CD4-positive, alpha-beta T cell (primary cell): Measurements from ENCODE around the gene HIVEP3. TPM values are rescaled to one million over a fixed set of nuclear protein-coding genes. Genes with fewer than 3 reads are reported as not detected.

Experiments
- ATAC-seq: fragments of 200-7000 bp; cut with Tn5 transposase; one replicate; pipeline ENCODE4 v1.10.0; 2022; ENCODE audit warnings: mild to moderate bottlenecking; ENCODE audit not compliant: poor library complexity
- CTCF ChIA-PET: fragments of 350-600 bp; sonication (Branson Sonifier 250); formaldehyde crosslinking; loops from one replicate; lab custom pipeline; 2021; ENCODE audit warnings: antibody characterized with exemption, inconsistent platforms; lab: Charles Lee
- POLR2A ChIA-PET: fragments of 350-600 bp; sonication (Branson Sonifier 250); formaldehyde crosslinking; loops from one replicate; lab custom pipeline; 2021; ENCODE audit warnings: antibody characterized with exemption, inconsistent platforms; lab: Charles Lee
- DNase-seq, 14 experiments: peaks; one replicate each; pipeline ENCODE4 v3.0.0-alpha.2; 2013 to 2020; ENCODE audit warnings: mixed read lengths in 2 of 14
- H3K27ac ChIP-seq, 2 donors: one replicate each; pipeline versions ENCODE4 v1.5.1 to v1.7.0; 2013; ENCODE audit warnings: low read length in 2 of 2, low read depth in 1 of 2, mild to moderate bottlenecking in 1 of 2
- H3K27me3 ChIP-seq, 2 experiments: 1 replicate in 1 of 2; 2 replicates in 1 of 2; pipeline versions ENCODE4 v1.6.1 to v1.7.0; 2013; ENCODE audit warnings: low read length in 2 of 2, control low read depth in 1 of 2, mild to moderate bottlenecking in 1 of 2, moderate library complexity in 1 of 2; ENCODE audit not compliant: insufficient read depth in 2 of 2, control insufficient read depth in 1 of 2
- H3K36me3 ChIP-seq: one replicate; pipeline ENCODE4 v1.6.1; 2013; ENCODE audit warnings: low read length, control low read depth; ENCODE audit not compliant: insufficient read depth
- H3K4me1 ChIP-seq: one replicate; pipeline ENCODE4 v1.6.1; 2013; ENCODE audit warnings: low read length, control low read depth; ENCODE audit not compliant: insufficient read depth
- H3K4me3 ChIP-seq: one replicate; pipeline ENCODE4 v1.5.1; 2013; ENCODE audit warnings: mild to moderate bottlenecking, low read length, moderate library complexity
- H3K9me3 ChIP-seq, 2 experiments: 1 replicate in 1 of 2; 2 replicates in 1 of 2; pipeline versions ENCODE4 v1.6.1 to v1.7.0; 2013; ENCODE audit warnings: low read length in 2 of 2, mild to moderate bottlenecking in 2 of 2, control low read depth in 1 of 2, moderate library complexity in 1 of 2; ENCODE audit not compliant: control insufficient read depth in 1 of 2, insufficient read depth in 1 of 2
- H3K27ac Mint-ChIP-seq: one replicate; pipeline ENCODE4 v1.8.0; 2020; ENCODE audit warnings: mixed read lengths
- H3K27me3 Mint-ChIP-seq: one replicate; pipeline ENCODE4 v1.8.0; 2021; ENCODE audit warnings: mixed read lengths
- H3K36me3 Mint-ChIP-seq: one replicate; pipeline ENCODE4 v1.8.0; 2021; ENCODE audit warnings: low read depth, mixed read lengths
- H3K4me1 Mint-ChIP-seq: one replicate; pipeline ENCODE4 v1.8.0; 2021; ENCODE audit warnings: low read depth, mixed read lengths
- H3K4me3 Mint-ChIP-seq: one replicate; pipeline ENCODE4 v1.8.0; 2020; ENCODE audit warnings: mild to moderate bottlenecking, mixed read lengths
- H3K9me3 Mint-ChIP-seq: one replicate; pipeline ENCODE4 v1.8.0; 2020; ENCODE audit warnings: mixed read lengths
- intact Hi-C, 2 experiments: fragments of 100-400 bp; cut with DNase I in 1 of 2; cut with micrococcal nuclease in 1 of 2; formaldehyde crosslinking; loops; one replicate each; pipeline versions ENCODE4 v1.15.1 to v1.9.0; 2023 to 2025; cut with DNase I, micrococcal nuclease
- total RNA-seq, 174 experiments: library from RNA in 2 of 174; stranded (reverse) in 2 of 174; gene quantifications; one replicate each; pipeline ENCODE4 v1.2.3 and lab custom pipeline; 2021 to 2026
- TF ChIP-seq, protein P1 (sequence below): fragments of 200-600 bp; IDR thresholded peaks from one replicate; pipeline ENCODE4 v1.8.0; 2022; ENCODE audit warnings: antibody characterized with exemption, mild to moderate bottlenecking

HIVEP3 gene
- total RNA-seq, 2 experiments from 2014 or later, result 5.1 to 5.4 TPM

DNA sequence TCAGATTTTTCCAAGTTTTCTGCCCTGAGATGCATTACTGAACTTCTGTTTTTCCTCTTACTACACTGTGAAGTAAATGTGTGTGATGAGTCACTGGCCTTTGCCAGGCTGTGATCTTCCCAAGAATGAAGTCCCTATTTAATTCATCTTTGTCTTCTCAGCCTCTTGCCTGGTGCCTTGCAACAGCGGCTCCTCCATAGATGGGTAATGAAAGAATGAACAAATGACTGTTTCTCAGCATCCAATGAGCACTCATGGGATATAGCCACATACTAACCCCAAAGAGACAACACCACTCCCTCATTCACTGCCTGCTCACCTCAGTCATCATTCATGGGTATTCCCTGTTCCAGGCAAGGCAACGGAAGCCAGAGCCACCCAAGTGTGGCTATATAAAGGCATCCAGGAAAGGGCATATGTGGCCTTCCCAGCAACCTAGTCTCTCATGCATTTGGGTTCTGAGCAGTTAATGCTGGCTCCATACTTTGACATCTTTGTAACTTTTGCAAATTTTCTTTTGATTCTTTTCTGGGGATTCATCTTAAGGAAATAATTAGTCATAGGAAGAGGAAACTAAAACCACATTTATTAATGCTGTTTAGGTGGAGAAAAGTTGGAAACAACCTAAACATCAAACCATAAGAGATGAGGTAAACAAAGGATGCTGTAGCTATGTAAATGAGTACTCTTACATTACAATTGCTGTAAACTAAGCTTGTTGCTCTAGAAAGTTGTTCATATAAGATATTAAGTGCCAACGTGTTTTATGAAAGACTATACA is 71.9 kb downstream of the HIVEP3 start:
- no peak for ATAC-seq
- CTCF ChIA-PET, result interaction anchor here (0.9 kb wide), 1 partner anchor 19 kb away, joined by 3 read pairs; no protein-coding TSS in a partner anchor

GRCh38 chr1:41844781-41845272 is 73.9 kb downstream of the HIVEP3 start:
- H3K4me1 ChIP-seq, result peaks cover 8% of the 10 kb centered on the region
- H3K27ac ChIP-seq, result no peak overlapping the region
- H3K4me3 ChIP-seq, result no peak overlapping the region
- DNase-seq (no peak), ATAC-seq (no peak)
- TF ChIP-seq, protein P1, sequence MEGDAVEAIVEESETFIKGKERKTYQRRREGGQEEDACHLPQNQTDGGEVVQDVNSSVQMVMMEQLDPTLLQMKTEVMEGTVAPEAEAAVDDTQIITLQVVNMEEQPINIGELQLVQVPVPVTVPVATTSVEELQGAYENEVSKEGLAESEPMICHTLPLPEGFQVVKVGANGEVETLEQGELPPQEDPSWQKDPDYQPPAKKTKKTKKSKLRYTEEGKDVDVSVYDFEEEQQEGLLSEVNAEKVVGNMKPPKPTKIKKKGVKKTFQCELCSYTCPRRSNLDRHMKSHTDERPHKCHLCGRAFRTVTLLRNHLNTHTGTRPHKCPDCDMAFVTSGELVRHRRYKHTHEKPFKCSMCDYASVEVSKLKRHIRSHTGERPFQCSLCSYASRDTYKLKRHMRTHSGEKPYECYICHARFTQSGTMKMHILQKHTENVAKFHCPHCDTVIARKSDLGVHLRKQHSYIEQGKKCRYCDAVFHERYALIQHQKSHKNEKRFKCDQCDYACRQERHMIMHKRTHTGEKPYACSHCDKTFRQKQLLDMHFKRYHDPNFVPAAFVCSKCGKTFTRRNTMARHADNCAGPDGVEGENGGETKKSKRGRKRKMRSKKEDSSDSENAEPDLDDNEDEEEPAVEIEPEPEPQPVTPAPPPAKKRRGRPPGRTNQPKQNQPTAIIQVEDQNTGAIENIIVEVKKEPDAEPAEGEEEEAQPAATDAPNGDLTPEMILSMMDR, result no peak
- H3K27me3 ChIP-seq, result no peaks in the 10 kb centered on the region
- no peaks in the 10 kb centered on the region for H3K27me3 Mint-ChIP-seq
- peaks cover 9% of the 10 kb centered on the region for H3K36me3 ChIP-seq
- no peak overlapping the region for H3K4me3 Mint-ChIP-seq
- intact Hi-C loops, result no loop called here
- peaks cover 5% of the 10 kb centered on the region for H3K36me3 Mint-ChIP-seq
- no peak overlapping the region for H3K27ac Mint-ChIP-seq
- H3K9me3 ChIP-seq, result no peaks in the 10 kb centered on the region
- POLR2A ChIA-PET, result no interaction called here
- H3K9me3 Mint-ChIP-seq, result no peaks in the 10 kb centered on the region
- CTCF ChIA-PET, result no interaction called here
- peaks cover 25% of the 10 kb centered on the region for H3K4me1 Mint-ChIP-seq

More for the DNA sequence above, 71.9 kb downstream of the HIVEP3 start:
- Histone ChIP-seq H3K36me3 (peaks cover 9% of the 10 kb centered on the region), H3K27me3 (no peaks in the 10 kb centered on the region), H3K9me3 (no peaks in the 10 kb centered on the region), H3K27ac (no peak overlapping the region), H3K4me3 (no peak overlapping the region), H3K4me1 (no peaks in the 10 kb centered on the region)
- no peak for DNase-seq
- TF ChIP-seq, protein P1, result no peak
- no peaks in the 10 kb centered on the region for H3K9me3 Mint-ChIP-seq
- POLR2A ChIA-PET, result no interaction called here
- H3K4me3 Mint-ChIP-seq, result no peak overlapping the region
- H3K27ac Mint-ChIP-seq, result no peak overlapping the region
- H3K27me3 Mint-ChIP-seq, result no peaks in the 10 kb centered on the region
- peaks cover 10% of the 10 kb centered on the region for H3K4me1 Mint-ChIP-seq
- intact Hi-C loops, result no loop called here
- peaks cover 5% of the 10 kb centered on the region for H3K36me3 Mint-ChIP-seq

DNA sequence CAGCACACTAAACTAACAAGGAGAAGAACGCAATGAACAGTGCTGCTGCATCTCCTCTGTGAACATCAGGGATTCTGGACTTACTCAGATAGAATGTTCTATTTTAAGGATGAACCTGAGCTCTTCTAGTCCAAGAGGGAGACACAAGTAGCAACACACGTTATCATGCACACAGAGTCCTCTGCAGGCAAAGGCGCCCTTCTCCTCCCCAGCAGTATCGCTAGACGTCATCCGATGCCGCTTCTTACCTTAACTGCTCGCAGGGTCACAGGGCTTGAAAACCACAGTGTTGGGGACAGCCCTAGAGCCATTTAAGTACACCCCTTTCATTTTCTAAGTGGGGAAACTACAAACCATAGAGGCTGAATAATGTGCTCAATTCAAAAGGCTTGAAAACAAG is 74.5 kb downstream of the HIVEP3 start:
- no peak for ATAC-seq
- no peak overlapping the region for H3K27ac Mint-ChIP-seq
- no peak overlapping the region for H3K4me3 Mint-ChIP-seq
- no peaks in the 10 kb centered on the region for H3K27me3 ChIP-seq
- intact Hi-C loops, result no loop called here
- ChIA-PET CTCF (no interaction called here), POLR2A (no interaction called here)
- TF ChIP-seq, protein P1, result no peak
- H3K4me1 ChIP-seq, result peaks cover 8% of the 10 kb centered on the region
- H3K27me3 Mint-ChIP-seq, result no peaks in the 10 kb centered on the region
- H3K4me3 ChIP-seq, result no peak overlapping the region
- H3K27ac ChIP-seq, result no peak overlapping the region
- H3K36me3 Mint-ChIP-seq, result peaks cover 5% of the 10 kb centered on the region
- H3K9me3 Mint-ChIP-seq, result no peaks in the 10 kb centered on the region
- peaks cover 25% of the 10 kb centered on the region for H3K4me1 Mint-ChIP-seq
- no peaks in the 10 kb centered on the region for H3K9me3 ChIP-seq
- DNase-seq, result no peak
- peaks cover 9% of the 10 kb centered on the region for H3K36me3 ChIP-seq
